Measurements from ENCODE around the gene UAP1L1. TPM values are rescaled to one million over a fixed set of nuclear protein-coding genes. Genes with fewer than 3 reads are reported as not detected.

Gene UAP1L1
- total RNA-seq, 1 donor from 2014 or later = 15.4 TPM

GRCh38 chr9:137041124-137041523 is 36.2 kb upstream of the UAP1L1 start:
- intact Hi-C loops (cut with micrococcal nuclease) = no loop called here

- intact Hi-C loops (cut with micrococcal nuclease) = no loop called here
These were observed 34.3 kb upstream of the UAP1L1 start for GRCh38 chr9:137042751-137043727.

GRCh38 chr9:137044037-137044436 is 33.3 kb upstream of the UAP1L1 start:
- intact Hi-C loops (cut with micrococcal nuclease) = no loop called here

DNA sequence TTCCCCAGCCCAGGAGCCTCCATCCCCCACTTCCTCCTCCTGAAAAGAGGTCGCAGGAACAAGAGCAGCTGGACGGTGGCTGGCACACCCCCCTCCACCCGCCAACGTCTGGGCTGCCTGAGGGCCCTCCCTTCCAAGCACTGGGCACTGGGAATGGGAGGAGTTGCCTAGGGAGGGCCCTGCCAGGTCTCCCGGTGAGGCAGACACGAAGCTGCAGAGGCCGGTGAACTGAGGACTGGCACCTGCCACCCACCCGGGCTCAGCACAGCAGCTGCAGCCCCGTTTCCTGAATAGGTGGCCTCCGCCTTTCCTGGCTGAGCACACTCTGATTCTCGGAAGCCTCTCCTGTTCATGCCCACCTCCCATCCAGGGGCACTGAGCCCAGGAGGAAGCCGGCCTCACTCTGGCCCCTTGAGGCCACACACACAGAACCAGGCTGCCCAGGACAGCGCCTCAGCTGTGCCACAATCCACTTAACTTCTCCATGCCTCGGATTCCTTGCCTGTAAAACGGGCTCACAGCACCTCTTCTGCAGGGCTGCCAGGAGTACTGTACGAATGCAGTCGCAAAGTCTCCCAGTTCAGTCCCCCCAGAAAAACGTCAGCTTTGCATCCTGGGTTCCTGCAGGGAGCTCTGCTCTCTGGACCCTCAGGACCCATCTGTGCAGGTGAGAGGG is 32.7 kb upstream of the UAP1L1 start:
- intact Hi-C loops (cut with micrococcal nuclease) = loop anchor here (5.0 kb wide), 1 partner anchor 197 kb away; the partner anchor contains the start of gene PHPT1

- intact Hi-C loops (cut with micrococcal nuclease) = loop anchor here (2.0 to 5.0 kb wide), 2 partner anchors 21 to 198 kb away; partner anchors contain the start of gene PHPT1
These were observed 31.8 kb upstream of the UAP1L1 start for GRCh38 chr9:137045294-137046087.

- intact Hi-C loops (cut with micrococcal nuclease) = loop anchor here (2.0 to 5.0 kb wide), 2 partner anchors 21 to 199 kb away; partner anchors contain the start of gene PHPT1
These were observed 31.1 kb upstream of the UAP1L1 start, which contains the start of gene NPDC1 for GRCh38 chr9:137046088-137046787. Gene NPDC1 (minus strand): TSS chr9:137046177. CDS start chr9:137045989, 188 bp downstream.

- intact Hi-C loops (cut with micrococcal nuclease) = loop anchor here (5.0 kb wide), 1 partner anchor 202 kb away; the partner anchor contains the start of gene PHPT1
These were observed 28.4 kb upstream of the UAP1L1 start for GRCh38 chr9:137048655-137049543.

DNA sequence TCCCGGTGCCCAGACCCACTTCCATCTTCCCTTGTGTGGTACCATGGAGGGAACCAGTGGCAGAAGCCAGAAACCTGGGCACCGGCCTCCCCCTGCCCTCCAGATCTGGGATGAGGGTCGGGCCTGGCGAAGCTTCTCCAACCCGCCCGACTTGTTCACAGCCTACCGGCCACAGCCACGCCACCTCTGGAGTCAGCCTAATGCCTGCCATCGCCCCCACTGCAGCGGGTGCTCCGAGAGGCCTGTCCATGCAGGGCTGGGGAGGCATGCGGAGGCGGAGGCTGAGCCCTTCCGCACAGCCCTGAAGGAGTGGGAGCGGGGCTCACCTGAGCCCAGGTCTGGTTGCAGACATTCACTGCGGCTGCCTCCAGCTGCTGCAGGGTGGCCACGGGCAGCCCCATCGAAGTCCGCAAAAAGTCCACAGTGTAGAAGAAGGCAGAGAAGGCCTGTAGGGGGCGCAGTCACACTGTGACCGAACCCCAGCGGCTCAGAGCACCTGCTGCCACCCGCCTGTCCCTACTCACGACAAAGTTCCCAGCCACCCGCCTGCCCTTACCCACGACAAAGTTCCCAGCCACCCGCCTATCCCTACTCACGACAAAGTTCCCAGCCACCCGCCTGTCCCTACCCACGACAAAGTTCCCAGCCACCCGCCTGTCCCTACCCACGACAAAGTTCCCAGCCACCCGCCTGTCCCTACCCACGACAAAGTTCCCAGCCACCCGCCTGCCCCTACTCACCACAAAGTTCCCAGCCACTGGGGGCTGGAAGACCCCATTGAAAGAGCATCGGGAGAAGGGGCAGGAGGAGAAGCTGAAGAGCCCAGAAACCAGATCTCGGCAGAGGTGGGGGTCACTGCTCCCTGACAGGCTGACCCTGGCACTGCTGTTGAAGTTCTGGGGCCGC is 27.5 kb upstream of the UAP1L1 start:
- intact Hi-C loops (cut with micrococcal nuclease) = loop anchor here (5.0 kb wide), 1 partner anchor 202 kb away; the partner anchor contains the start of gene PHPT1

DNA sequence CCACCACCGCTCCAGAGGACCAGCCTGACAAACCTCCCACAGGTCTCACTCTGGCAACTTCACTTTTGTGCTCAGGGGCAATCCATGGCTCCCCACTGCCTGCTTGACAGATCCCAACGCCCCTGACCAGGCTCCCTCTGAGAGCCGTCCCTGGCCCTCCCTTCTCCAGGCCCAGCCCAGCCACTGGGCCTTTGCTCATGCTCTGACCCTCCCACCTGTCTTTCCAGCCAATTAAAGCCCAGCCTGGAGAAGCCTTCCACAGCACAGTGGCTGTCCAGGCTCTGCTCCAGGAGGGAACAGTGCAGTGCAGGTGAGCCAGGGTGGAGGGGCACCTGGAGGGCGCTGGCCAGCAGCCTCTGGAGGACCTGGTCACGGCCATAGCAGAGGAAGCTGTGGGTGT is 26.7 kb upstream of the UAP1L1 start:
- intact Hi-C loops (cut with micrococcal nuclease) = no loop called here

DNA sequence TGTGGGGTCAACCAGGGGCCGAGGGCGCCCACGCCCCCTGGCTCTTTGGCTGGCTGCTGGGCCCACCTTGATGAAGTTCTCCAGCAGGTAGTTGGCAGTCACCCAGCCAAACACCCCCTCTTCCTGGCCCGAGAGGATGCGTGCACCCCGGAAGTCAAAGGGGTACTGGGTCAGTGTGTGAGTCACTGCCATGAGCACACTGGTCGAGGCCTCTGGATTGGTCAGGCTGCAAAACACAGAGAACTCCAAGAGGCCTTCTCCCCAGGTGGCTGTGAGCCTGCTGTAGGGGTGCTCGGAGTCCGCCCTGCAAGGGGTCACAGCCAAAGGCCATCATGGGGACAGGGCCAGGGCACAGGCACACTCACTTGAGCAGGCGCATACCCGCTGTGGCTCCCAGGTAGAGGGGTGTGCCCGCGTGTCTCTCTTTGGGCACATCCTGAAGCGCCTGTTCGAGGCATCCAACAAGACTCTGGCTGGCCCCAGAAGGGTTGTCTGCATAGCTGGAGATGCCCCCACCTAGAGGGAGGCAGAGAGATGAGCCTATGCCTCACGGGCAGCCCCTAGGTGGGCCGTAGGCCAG is 26.1 kb upstream of the UAP1L1 start:
- intact Hi-C loops (cut with micrococcal nuclease) = no loop called here

- intact Hi-C loops (cut with micrococcal nuclease) = no loop called here
These were observed 25.0 kb upstream of the UAP1L1 start for GRCh38 chr9:137052293-137052692.

- intact Hi-C loops (cut with micrococcal nuclease) = no loop called here
These were observed 24.0 kb upstream of the UAP1L1 start for GRCh38 chr9:137052998-137053943.

- intact Hi-C loops (cut with micrococcal nuclease) = no loop called here
These were observed 23.1 kb upstream of the UAP1L1 start, which contains the start of gene ENTPD2 for GRCh38 chr9:137053944-137054931. Gene ENTPD2 (minus strand): TSS chr9:137054061. CDS start chr9:137053997, 64 bp downstream.

GRCh38 chr9:137054932-137055384 is 22.4 kb upstream of the UAP1L1 start:
- intact Hi-C loops (cut with micrococcal nuclease) = no loop called here

Measured in T-helper 2 cell treated with Interferon-gamma antibody and Interleukin-4, amounts not matched to agents 100 ng/mL and 5 ng/mL, for 36 hours (primary cell).